ENCODE results near the gene MXRA8.

Gene MXRA8

DNA sequence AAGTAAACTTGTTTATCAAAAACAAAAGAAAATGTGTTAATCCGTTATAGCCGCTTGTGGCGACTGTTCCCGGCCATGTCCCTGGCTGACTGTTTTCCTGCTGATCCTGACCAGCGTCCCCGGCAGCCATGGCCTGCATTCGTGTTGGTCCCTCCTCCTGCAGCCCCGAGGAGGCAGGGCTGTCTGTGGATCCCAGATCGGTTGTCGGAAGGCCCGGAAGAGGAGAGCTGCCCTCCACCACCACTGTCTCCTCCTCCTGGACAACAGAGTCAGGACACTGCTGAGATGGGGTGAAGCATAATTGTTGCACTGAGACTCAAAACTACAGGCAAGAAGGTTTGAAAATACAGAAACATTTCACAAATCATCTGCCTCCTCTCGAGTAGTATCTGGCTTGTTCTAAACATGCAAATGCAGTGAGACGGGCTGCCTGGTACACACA is 3.6 kb upstream of the MXRA8 start:
- Mint-ChIP-seq H3K4me1 (ENCODE audit: low read depth) (peaks cover 14% of the 10 kb centered on the region), H3K4me3 (no peak overlapping the region), H3K27ac (no peak overlapping the region), H3K36me3 (ENCODE audit: low read depth) (no peaks in the 10 kb centered on the region), H3K27me3 (peaks cover 4% of the 10 kb centered on the region), H3K9me3 (no peaks in the 10 kb centered on the region)

DNA sequence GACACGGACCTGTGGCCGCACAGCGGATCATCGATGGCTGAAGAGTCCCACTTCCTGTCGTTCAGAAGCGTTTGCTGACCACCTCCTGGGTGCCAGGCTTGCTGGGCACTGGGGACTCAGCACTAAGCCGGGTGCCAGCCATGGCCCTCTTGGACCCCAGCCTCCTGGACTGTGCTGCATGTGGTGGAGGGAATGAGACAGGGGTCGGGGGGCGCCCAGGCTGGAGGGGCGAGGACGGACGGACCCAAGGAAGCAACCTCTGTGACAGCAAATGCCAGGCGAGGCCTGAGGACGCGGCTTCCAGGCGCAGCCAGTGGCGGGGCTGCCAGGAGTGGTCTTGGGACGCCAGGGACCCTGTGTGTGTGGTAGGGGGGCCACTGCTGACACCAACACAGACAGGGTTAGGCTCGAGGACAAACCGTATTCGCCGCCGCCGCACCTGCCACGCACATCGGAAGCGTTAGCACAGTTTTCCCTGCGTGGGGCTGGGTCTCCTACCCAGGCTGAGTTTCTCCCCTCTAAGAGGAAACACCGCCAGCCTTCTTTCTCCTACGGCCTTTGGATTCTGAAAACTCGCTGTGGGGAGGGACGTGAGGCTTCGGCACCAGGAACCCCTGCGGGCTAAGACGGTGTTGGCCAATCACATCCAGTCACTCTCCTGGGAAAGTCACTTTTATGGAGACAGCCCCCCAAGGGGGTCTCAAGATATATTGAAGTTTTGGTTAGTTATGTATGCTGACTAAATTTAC is 3.1 kb upstream of the MXRA8 start:
- no peak overlapping the region for H3K4me3 Mint-ChIP-seq
- H3K27me3 Mint-ChIP-seq = peaks cover 4% of the 10 kb centered on the region
- H3K27ac Mint-ChIP-seq = no peak overlapping the region
- H3K36me3 Mint-ChIP-seq (ENCODE audit: low read depth) = no peaks in the 10 kb centered on the region
- H3K9me3 Mint-ChIP-seq = no peaks in the 10 kb centered on the region
- H3K4me1 Mint-ChIP-seq (ENCODE audit: low read depth) = peaks cover 14% of the 10 kb centered on the region

DNA sequence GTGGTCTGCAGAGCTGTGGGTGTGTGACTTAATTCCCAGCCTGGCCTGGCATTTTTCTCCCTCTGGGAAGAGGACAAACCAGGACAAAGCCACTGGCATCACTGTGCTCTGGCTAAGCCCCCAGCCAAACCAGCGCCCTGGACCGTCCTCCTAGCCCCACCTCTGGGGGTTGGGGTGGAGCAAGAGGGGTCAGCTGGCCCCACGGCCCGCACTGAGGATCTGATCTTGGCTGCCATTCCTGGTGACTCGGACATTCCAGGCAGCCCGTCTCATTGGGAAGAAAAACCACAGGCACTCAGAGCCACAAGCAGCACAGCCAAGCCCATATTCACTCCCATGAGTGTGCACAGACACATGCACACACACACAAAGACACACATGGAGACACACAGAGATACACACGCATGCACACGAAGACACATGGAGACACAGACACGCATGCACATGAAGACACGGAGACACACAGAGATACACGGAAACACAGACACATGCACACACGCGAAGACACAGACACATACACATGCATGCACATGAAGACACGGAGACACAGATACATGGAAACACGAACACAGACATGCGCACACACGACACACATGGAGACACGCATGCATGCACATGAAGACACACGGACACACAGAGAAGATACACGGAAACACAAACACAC is 2.3 kb upstream of the MXRA8 start:
- H3K36me3 Mint-ChIP-seq (ENCODE audit: low read depth) = no peaks in the 10 kb centered on the region
- peaks cover 4% of the 10 kb centered on the region for H3K27me3 Mint-ChIP-seq
- H3K4me1 Mint-ChIP-seq (ENCODE audit: low read depth) = peaks cover 14% of the 10 kb centered on the region
- no peaks in the 10 kb centered on the region for H3K9me3 Mint-ChIP-seq
- H3K27ac Mint-ChIP-seq = no peak overlapping the region
- no peak overlapping the region for H3K4me3 Mint-ChIP-seq

DNA sequence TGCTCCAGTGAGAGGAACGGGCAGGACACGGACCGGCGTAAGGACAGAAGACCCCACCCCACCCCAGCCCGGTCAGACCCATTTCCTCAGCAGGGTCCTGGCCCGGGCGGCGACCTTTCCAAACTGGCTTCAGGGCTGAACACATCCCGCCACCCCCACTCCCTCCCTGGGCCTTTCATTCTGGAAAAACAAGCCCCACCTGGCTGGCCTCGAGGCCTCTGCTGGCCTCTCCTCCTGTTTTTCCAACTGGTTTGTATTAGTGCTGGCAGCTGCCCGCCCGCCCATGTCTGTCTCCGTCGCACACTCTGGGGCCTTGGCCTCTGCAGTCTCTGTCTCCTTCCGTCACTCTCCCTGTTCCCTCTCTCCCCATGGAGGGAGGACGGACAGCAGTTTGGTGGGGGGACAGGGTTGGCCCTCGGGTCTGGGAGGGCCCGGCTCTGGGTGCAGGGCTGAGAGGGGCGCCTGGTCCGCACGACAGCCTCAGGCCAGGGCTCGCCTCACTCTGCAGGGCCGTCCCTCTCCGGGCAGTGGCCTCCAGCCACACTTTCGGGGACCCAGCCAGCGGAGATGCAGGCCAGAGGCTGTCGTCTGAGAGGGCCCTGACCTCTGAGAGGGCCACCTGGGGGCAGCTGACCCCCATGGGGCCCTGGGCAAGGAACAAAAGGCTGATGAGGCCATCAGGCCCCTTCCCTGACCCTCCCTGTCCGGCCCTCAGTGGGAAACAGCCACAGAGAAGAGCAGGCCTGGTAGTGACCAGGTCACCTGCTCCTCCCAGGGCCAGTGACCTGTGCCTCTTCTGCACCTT is 1.5 kb upstream of the MXRA8 start:
- H3K9me3 Mint-ChIP-seq = no peaks in the 10 kb centered on the region
- peaks cover 14% of the 10 kb centered on the region for H3K4me1 Mint-ChIP-seq (ENCODE audit: low read depth)
- H3K4me3 Mint-ChIP-seq = no peak overlapping the region
- peaks cover 4% of the 10 kb centered on the region for H3K27me3 Mint-ChIP-seq
- H3K36me3 Mint-ChIP-seq (ENCODE audit: low read depth) = no peaks in the 10 kb centered on the region
- no peak overlapping the region for H3K27ac Mint-ChIP-seq

DNA sequence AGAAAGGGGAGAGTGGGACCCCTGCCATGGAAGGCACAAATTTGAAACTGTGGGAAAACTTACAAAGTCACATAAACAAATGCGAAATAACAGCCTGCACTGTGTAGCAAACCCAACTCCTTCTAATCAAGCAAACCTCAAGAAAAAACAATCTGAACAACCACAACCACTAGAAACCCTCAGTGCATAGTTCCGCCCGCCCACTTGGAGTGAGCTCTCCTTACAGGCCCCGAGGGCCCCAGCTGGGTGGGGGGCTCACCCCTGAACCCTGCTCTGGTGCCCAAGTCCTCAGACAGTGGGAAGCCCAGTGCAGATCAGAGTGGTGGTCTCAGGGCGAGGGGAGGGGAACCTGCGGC is 931 bp upstream of the MXRA8 start:
- Mint-ChIP-seq H3K4me3 (no peak overlapping the region), H3K9me3 (no peaks in the 10 kb centered on the region), H3K27ac (peak overlapping the region; percentile 16), H3K4me1 (ENCODE audit: low read depth) (peaks cover 14% of the 10 kb centered on the region), H3K36me3 (ENCODE audit: low read depth) (no peaks in the 10 kb centered on the region), H3K27me3 (peaks cover 5% of the 10 kb centered on the region)

DNA sequence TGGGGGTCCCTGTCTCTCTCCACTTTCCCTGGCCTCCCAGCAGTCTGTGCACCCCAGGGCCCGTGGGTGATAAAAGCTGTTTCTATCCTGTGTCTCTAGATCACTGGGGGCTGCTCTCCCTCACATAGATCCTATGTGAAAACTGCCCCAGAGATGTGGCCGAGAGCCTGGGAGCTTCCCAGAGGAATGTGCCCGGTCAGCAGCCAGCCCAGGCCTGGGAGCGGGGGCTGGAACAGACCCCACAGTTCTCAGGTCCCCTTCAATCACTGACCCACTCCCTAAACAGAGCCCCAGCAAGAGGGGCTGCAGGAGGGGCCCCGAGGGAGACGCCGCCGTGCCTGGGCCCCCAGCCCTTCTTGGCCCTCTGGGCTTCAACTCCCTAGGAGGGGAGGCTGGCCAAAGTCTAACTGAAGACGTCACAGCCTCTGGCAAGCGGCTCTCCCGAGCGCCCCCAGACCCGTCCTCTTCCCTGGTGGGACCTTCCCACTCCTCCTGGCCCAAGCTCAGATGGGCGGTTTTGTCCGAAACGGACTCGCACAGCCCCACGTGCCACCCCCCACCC is 403 bp downstream of the MXRA8 start:
- Mint-ChIP-seq H3K4me3 (no peak overlapping the region), H3K27me3 (peaks cover 13% of the 10 kb centered on the region), H3K4me1 (ENCODE audit: low read depth) (peaks cover 14% of the 10 kb centered on the region), H3K36me3 (ENCODE audit: low read depth) (no peaks in the 10 kb centered on the region), H3K27ac (no peak overlapping the region), H3K9me3 (no peaks in the 10 kb centered on the region)

DNA sequence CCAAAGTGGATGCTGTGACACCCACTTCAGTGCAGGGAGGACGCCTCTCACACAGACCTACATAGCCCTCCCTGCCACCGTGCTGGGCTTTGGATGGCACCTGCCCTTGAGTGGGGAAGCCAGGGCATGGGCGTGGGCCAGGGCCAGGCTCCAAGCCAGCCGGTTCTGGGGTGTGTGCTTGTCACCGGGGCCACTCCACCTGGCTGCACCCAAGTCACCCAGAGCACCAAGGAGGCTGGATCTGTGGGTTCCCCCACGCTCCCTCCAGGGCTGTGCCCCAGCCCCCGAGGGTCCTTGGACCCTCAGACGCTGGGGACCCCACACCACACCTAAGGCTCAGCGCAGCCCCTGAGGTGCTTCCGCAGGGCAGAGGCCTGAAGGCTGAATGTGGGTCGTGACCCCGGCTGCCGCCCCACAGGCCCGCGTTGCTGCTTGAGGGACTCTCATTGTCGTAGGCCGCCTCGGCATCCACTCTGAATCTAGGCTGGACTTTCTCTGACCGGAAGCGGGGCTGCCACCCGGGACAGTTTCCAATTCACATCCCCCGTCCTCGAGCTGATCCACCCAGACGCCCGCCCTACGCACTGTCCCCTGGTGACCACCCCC is 1.5 kb downstream of the MXRA8 start:
- Mint-ChIP-seq H3K36me3 (ENCODE audit: low read depth) (no peaks in the 10 kb centered on the region), H3K27me3 (peaks cover 21% of the 10 kb centered on the region), H3K9me3 (no peaks in the 10 kb centered on the region), H3K4me3 (no peak overlapping the region), H3K27ac (no peak overlapping the region), H3K4me1 (ENCODE audit: low read depth) (peaks cover 24% of the 10 kb centered on the region)

DNA sequence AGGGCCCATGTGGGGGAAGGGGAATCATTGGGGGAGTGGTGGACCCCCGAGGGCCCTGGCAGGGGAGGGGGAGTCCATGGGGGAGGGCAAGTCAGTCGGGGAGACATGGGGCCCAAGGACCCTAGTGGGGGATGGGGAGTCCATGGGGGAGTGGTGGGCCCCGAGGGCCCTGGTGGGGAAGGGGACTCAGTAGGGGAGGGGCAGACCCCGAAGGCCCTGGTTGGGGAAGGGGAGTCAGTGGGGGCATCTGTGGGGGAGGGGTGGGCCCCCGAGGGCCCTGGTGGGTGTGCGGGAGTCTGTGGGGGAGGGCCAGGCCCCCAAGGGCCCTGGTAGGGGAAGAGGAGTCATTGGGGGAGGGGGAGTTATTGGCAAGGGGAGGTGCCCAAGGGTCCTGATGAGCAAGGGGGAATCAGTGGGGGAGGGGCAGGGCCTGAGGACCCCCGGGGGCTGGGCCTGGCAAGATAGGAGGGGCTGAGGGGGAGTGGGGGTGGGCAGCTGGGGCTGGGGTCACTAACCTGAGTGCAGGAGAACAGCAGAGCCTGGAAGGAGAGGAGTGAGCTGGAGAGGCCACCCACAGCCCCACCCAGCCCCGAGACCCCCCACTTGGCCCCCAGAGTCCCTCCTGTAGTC is 2.1 kb downstream of the MXRA8 start:
- Mint-ChIP-seq H3K9me3 (no peaks in the 10 kb centered on the region), H3K27me3 (peaks cover 21% of the 10 kb centered on the region), H3K4me1 (ENCODE audit: low read depth) (peaks cover 24% of the 10 kb centered on the region), H3K27ac (no peak overlapping the region), H3K4me3 (no peak overlapping the region), H3K36me3 (ENCODE audit: low read depth) (no peaks in the 10 kb centered on the region)

DNA sequence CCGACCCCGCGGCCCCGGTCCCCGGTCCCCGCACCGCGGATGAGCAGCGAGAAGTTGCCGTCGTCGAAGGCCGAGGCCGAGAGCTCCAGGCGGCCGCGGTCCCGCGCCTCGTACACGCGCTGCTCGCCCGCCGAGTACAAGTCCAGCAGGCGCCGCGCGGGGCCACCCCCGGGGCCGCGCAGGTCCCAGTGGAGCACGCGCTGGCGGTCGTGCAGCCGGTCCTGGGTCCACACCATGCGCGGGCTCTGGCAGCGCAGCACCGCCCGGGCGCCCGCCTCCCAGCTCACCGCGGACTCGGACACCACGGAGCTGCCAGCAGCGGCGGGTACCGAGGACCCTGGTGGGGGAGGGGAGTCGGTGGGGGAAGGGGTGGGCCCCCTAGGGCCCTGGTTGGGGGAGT is 2.9 kb downstream of the MXRA8 start:
- H3K4me3 Mint-ChIP-seq = no peak overlapping the region
- no peaks in the 10 kb centered on the region for H3K9me3 Mint-ChIP-seq
- peaks cover 24% of the 10 kb centered on the region for H3K4me1 Mint-ChIP-seq (ENCODE audit: low read depth)
- no peaks in the 10 kb centered on the region for H3K36me3 Mint-ChIP-seq (ENCODE audit: low read depth)
- no peak overlapping the region for H3K27ac Mint-ChIP-seq
- peaks cover 17% of the 10 kb centered on the region for H3K27me3 Mint-ChIP-seq

DNA sequence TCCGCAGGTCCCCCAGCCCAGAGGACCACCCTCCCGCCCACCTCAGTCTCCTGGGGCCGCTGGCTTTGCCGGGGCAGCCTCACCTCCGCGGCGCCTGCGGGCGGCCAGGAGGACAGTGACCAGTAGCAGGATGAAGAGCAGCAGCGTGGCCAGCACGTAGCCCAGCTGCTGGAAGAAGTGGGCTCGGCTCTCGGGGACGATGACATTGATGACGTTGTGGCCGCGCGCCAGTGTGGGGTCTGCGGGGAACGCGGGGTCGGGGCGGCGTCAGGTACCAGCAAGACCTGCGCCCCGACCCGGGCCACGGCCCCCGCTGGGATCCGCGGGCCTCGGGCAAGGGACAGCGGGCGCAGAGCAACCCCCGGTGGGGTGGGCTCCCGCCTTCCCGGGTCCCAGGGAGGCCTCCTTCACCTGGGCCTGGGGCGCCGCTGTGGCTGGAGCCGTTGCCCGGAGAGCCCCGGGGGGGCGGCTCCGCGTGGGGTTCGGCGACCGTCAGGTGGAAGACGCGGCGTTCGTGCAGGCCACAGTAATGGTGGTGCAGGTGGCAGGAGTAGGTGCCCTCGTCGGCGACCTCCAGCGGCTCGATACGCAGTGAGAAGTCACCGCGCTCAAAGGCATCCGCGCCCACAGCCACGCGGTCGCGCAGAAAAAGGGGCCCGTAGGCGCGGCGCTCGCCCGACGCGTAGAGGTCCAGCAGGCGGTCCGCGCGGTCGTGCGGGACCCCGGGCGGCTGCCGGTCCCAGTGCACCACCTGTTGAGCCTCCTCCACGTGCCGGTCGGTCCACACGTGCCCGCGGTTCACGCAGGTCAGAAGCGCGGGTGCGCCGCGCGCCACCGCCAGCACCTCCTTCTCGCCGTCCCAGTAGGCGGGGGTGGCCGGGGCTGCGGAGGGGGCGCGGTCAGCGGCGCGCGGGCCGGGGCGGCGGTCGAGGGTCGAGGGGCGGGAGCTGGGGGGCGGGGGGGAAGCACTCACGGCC is 3.8 kb downstream of the MXRA8 start:
- Mint-ChIP-seq H3K36me3 (ENCODE audit: low read depth) (no peaks in the 10 kb centered on the region), H3K9me3 (no peaks in the 10 kb centered on the region), H3K27ac (no peak overlapping the region), H3K27me3 (peaks cover 17% of the 10 kb centered on the region), H3K4me3 (no peak overlapping the region), H3K4me1 (ENCODE audit: low read depth) (peaks cover 24% of the 10 kb centered on the region)

DNA sequence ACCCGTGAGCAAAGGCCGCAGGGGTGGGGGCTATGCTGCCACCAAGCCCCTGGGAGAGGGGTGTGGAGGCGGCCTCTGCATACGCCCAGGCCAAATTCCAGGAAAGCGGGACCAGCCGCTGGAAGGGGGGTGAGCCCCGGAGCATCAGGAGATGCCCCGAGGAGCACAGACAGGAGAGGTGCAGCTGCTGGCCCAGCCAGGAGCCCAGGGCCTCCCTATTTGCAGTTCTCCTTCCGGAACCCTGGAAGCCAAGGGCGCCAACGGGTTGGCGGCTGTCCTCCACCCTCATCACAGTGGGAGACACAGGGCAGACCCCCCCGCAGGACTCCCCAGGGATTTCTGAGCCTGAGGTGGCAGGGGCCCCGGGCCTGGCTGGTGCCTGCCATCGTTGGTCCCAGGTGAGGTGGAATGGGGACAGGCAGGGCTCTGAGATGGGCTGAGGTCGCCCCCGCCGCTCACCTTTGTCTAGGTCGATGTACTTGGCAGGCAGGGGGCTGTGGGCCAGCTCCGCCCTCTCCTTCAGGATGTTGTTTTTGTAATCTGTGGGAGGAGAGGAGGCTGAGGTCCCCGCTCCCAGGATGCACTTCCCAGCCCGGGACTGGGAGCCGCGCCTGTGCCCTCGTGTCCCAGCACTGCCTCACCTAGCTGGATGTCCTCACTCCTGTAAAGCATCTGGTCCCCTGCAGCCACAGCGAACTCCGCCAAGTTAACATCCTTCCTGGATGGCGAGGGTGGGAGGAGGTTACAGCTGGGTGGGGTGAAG is 4.8 kb downstream of the MXRA8 start:
- no peak overlapping the region for H3K27ac Mint-ChIP-seq
- H3K4me1 Mint-ChIP-seq (ENCODE audit: low read depth) = peaks cover 14% of the 10 kb centered on the region
- H3K4me3 Mint-ChIP-seq = no peak overlapping the region

DNA sequence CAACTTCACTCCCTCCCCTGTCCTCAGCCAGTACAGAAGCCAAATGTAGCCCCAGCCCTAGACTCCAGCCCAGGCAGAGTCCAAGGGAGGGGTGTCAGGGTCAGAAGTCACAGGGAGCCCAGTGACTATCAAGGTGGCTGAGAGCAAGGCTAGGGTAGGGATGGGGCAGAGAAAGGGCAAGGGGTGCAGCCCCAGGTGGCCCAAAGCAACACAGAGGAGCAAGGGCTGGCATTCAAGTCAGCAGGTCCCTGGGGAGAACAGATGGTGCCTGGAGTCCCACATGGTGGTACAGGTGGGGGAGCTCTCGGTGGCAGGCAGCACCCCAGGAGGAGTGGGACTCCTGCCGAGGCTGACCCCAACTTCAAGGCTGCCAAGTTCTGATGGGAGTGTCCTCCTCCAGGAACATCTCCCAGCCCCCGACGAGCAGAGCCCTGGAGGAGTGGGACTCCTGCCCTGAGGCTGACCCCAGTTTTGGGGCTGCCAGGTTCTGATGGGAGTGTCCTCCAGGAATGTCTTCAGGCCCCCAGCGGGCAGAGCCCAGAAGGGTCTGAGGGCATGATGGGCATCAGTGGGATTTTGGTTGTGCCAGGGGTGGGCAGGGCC is 5.5 kb downstream of the MXRA8 start:
- Mint-ChIP-seq H3K27me3 (peaks cover 17% of the 10 kb centered on the region), H3K4me3 (no peak overlapping the region)

More for the DNA sequence above, 4.8 kb downstream of the MXRA8 start:
- H3K27me3 Mint-ChIP-seq = peaks cover 17% of the 10 kb centered on the region
- H3K9me3 Mint-ChIP-seq = no peaks in the 10 kb centered on the region
- H3K36me3 Mint-ChIP-seq (ENCODE audit: low read depth) = no peaks in the 10 kb centered on the region

More for the DNA sequence above, 5.5 kb downstream of the MXRA8 start:
- Mint-ChIP-seq H3K36me3 (ENCODE audit: low read depth) (no peaks in the 10 kb centered on the region), H3K27ac (no peak overlapping the region), H3K9me3 (no peaks in the 10 kb centered on the region), H3K4me1 (ENCODE audit: low read depth) (peaks cover 13% of the 10 kb centered on the region)
